Left cardiac atrium (tissue), 4 donors: ENCODE data around the gene DNAJB11. TPM values are rescaled to one million over a fixed set of nuclear protein-coding genes. Genes with fewer than 3 reads are reported as not detected.

ENCODE experiments used
- ATAC-seq, 2 donors: fragments of 200-7000 bp; cut with Tn5 transposase; one replicate each; pipeline ENCODE4 v1.9.1; 2020; ENCODE audit warnings: mild to moderate bottlenecking in 2 of 2, moderate library complexity in 2 of 2
- DNase-seq: peaks from one replicate; pipeline ENCODE4 v3.0.0-alpha.2; 2020
- intact Hi-C, 2 donors: fragments of 100-400 bp; cut with DNase I; formaldehyde crosslinking; loops; one replicate each; pipeline versions ENCODE4 v1.14.1 to v1.15.1; 2022 to 2023
- total RNA-seq, 2 donors: library from RNA; stranded (reverse); fragmentation: NEBNext Ultra II Directional; extraction: Animal tissue kit (Norgen Biotek cat#: 25700); gene quantifications; one replicate each; pipeline ENCODE4 v1.2.1, GENCODE V29; 2021
- donor health status: DM: no; HTN: yes; CAD: no.
- donor health status: DM: no; HTN: yes; CAD: no; lungs with severe emphysema.
- donor health status: DM: yes; HTN: yes; CAD: no.
- donor health status: Dilated cardiomyopathy.

Gene DNAJB11
- total RNA-seq, 2 donors from 2014 or later, result 43.6 to 52.8 TPM

DNA sequence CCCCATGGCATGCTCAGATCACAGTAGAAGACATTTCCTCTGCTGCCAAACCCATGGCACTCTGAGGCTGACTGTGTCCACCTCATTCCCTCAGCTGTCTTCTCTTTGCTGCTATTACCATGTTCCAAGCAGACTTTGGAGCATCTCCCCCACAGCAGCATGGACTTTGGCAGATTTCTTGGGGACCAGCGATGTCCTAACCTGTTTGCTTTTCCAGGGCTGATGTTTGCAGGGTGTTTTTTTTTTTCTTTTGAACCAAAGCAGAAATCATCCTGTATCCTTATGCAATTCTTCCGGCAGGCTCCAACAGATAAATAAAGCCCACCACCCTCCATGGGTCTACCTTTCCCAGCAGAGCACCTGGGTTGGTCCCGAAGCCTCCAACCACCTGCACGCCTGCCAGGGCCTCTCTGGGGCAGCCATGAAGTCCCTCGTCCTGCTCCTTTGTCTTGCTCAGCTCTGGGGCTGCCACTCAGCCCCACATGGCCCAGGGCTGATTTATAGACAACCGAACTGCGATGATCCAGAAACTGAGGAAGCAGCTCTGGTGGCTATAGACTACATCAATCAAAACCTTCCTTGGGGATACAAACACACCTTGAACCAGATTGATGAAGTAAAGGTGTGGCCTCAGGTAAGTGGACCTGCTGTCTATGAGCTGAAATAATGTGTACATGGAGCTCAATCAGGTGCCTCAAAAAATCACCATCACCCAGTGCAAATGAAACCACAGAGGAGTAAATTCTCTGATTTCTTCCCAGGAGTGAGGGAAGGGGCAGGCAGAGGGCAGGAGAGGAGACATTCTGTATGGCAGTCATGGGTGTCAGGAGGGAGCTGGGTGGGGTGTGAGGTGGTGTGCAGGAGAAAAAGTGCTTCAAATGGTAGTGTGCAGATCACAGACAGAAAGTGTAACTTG lies 42.5 kb downstream of the DNAJB11 start, which contains the start of gene AHSG:
AHSG (plus strand) TSS at position 340 of the 916 bp plus-strand sequence; CDS start at position 422, 82 bp downstream.
- intact Hi-C loops, result loop anchor here (5.0 to 10.0 kb wide), 4 partner anchors 142 to 628 kb away; no protein-coding TSS in a partner anchor
- no peak for ATAC-seq

DNA sequence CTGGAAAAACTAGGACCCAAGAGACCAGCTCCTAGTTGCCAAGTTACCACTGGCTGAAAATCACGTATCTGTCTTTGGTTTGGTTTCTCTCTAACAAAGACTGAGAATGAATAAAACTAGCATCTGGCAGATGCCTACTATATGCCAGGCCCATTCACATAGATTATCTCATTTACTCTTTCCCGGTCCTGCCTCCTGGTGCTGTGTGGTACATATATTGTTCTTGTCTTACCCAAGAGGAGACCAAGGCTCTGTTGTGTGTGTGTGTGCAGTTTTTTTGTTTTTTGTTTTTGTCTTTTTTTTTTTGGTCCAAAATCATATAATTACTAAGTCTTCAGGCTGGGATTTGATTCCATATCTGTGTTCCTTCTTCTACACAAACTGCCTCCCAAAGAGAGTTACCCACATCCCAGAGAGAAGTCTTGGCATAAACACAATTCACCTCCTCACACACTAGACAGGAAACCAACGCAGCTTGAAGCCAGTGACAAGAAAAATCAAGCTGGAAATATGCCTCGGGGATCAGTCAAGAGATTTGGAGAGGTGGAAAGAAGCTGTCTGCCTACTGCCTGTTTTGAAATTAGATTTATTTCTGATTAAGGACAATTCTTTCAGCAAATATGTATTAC lies 43.2 kb downstream of the DNAJB11 start:
- intact Hi-C loops, result loop anchor here (2.0 to 10.0 kb wide), 5 partner anchors 139 to 629 kb away; no protein-coding TSS in a partner anchor
- ATAC-seq (no peak), DNase-seq (no peak)

More for the DNA sequence above, 42.5 kb downstream of the DNAJB11 start, which contains the start of gene AHSG:
- DNase-seq, result no peak

- intact Hi-C loops, result loop anchor here (2.0 to 10.0 kb wide), 5 partner anchors 139 to 629 kb away; no protein-coding TSS in a partner anchor
- ATAC-seq, result no peak
- DNase-seq, result no peak
Measured at GRCh38 chr3:186614266-186614596, 43.7 kb downstream of the DNAJB11 start.

- peak; percentile 63 to 64 for ATAC-seq
Measured at GRCh38 chr3:186614597-186615483, 44.3 kb downstream of the DNAJB11 start.

GRCh38 chr3:186616299-186616617 lies 45.7 kb downstream of the DNAJB11 start:
- no peak for ATAC-seq
- DNase-seq, result no peak
- intact Hi-C loops, result loop anchor here in 1 of 2 donors (10.0 kb wide), 3 partner anchors 139 to 631 kb away; no protein-coding TSS in a partner anchor

More at GRCh38 chr3:186614597-186615483, 44.3 kb downstream of the DNAJB11 start:
- DNase-seq, result peak; percentile 66
- intact Hi-C loops, result loop anchor here (2.0 to 10.0 kb wide), 5 partner anchors 138 to 630 kb away; no protein-coding TSS in a partner anchor

GRCh38 chr3:186617036-186617946 lies 46.8 kb downstream of the DNAJB11 start:
- ATAC-seq (peak; percentile 97 to 98), DNase-seq (peak; percentile 91)
- intact Hi-C loops, result loop anchor here in 1 of 2 donors (10.0 kb wide), 3 partner anchors 138 to 632 kb away; no protein-coding TSS in a partner anchor

- DNase-seq (no peak), ATAC-seq (no peak)
- intact Hi-C loops, result loop anchor here in 1 of 2 donors (10.0 kb wide), 3 partner anchors 136 to 634 kb away; no protein-coding TSS in a partner anchor
Measured at GRCh38 chr3:186618318-186618938, 47.9 kb downstream of the DNAJB11 start.

- intact Hi-C loops, result loop anchor here in 1 of 2 donors (10.0 kb wide), 3 partner anchors 135 to 635 kb away; no protein-coding TSS in a partner anchor
- DNase-seq, result no peak
- ATAC-seq, result no peak
Measured at GRCh38 chr3:186619787-186620212, 49.3 kb downstream of the DNAJB11 start.

- intact Hi-C loops, result no loop called here
- DNase-seq (no peak), ATAC-seq (no peak)
Measured at GRCh38 chr3:186620213-186621092, 49.9 kb downstream of the DNAJB11 start.

DNA sequence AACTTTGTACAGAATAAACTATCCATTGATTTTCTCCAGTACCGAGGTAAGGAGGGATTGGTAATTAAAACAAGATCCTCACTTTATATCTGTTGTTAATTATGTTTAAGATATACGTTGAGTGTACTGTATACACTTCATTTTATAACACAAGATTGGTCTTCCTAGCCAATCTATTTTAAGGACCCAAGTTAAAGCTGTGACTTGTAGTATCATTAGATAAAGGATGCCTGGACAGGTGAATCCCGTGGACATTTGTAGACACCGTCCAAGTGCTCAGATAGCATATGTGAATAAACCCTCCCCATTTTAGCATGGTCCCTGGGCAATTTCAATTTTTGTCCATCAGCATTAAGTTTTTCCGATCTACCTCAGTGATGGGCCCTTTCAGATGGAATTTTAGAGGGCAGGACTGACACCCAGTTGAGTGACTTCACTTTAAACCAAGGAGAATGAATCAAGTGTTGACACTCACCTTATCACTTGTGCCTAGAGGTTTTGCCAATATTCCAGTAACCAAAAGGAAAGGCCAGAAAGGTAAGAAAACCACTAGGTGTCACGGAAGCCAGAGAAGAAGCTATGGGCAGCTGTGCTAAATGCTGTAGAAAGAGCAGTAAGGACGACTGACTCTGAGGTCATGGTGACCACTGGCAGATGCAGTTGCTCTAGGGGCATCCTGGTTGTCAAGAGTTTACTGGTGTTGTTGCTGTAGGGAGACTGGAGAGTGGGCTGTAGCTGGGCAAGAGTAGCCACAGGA lies 51.6 kb downstream of the DNAJB11 start:
- ATAC-seq (no peak), DNase-seq (no peak)
- intact Hi-C loops, result no loop called here

DNA sequence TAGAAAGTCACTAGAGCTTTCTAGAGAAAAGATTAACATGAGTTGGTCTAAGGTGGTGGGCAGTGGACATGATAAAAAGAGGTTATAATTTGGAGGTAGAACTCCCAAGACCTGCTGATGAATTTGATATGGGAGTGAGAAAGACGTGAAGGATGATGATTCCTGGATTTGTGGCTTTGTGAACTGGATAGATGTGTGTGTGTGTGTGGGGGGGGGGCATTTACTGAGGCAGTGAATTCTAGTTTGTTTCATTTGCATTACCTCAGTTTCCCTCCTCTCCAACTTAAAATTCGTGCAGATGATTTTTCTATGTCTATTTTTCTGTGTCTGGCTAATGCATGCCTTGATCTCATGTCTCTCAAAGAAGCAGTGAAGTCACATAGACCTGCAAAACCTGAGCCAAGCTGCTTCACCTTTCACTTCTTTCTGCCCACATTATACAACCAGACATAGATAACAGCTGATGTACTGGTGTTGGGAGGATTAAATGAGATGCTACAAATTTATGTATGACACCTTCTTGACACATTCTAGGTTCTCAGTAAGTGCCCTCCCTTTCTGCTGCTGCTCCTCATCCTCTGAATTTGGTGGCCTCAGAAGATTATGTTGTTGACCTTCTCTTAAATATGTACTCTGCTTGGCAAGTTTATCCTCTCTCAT lies 52.3 kb downstream of the DNAJB11 start:
- ATAC-seq, result no peak
- DNase-seq, result no peak
- intact Hi-C loops, result no loop called here

DNA sequence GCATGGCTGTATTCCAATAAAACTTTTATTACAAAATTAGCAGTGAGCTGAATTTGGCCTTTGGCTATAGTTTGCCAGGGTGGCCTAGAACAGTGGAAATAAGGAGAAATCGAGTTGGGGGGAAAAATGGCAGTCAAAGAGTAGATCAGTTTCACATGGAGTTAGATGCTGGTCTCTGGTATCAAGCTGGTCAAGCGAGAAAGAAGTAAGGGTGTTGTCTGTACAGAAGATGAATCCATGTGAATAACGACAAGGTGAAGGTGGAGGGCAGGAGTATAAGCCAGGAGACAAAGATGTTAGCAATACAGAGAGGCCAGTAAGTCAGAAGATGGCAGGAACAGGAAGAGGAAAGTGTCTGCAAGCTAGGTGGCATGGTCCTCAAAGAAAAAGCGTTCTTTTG lies 54.1 kb downstream of the DNAJB11 start:
- intact Hi-C loops, result no loop called here
- no peak for ATAC-seq

DNA sequence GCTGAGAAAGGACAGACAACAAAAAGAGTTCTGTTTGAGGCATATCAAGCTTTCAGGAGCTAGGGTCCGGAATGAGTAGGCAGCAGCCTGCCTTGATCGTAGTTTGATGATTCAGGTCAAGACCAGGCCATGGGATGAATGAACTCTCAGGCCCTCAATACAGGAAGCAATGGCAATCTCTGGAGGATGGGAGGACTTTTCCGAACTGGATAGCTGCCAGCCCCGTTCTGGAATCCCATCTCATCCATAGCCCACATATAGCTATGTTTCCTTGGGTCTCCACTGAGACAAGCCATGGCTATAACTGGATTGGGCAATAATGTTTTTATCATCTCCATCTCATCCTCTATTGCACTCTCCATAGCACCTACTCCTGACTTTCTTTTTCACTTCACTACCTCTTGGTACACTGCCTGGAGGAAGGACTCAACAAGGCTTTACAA lies 55.1 kb downstream of the DNAJB11 start:
- DNase-seq (no peak), ATAC-seq (no peak)
- intact Hi-C loops, result no loop called here

More for the DNA sequence above, 54.1 kb downstream of the DNAJB11 start:
- no peak for DNase-seq

DNA sequence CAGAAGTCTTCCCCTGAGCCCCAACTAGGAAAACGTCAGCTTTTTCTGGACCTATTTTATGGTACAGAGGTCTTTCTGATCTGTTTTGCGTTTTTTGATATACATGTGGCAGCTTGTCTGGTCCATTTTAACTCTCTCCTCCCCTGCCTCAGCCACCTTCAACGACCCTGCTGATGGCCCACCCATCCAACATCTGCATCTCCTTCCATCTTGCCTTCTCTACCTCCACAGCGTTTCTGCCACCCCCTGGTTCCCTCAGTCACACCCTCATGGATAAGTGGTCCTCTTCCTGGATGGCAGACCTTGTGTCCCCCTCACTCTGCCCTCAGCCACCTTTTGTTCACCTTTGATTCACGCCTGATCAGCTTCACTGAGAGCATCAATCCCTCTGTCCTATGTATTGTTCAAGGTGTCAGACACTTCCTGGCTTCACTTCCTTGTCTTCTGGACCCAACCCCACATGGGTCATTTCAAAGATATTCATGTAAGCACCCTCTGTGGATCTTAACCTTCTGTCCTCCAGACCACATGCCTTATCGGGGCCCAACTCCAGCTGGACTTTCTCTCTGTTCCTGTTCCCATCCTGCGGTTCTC lies 55.8 kb downstream of the DNAJB11 start:
- intact Hi-C loops, result no loop called here
- DNase-seq (no peak), ATAC-seq (no peak)
